ENCODE measurements around the gene PALLD. TPM values are rescaled to one million over a fixed set of nuclear protein-coding genes. Genes with fewer than 3 reads are reported as not detected.

Gene PALLD
- total RNA-seq, 1 donor from 2014 or later: 58.7 TPM

DNA sequence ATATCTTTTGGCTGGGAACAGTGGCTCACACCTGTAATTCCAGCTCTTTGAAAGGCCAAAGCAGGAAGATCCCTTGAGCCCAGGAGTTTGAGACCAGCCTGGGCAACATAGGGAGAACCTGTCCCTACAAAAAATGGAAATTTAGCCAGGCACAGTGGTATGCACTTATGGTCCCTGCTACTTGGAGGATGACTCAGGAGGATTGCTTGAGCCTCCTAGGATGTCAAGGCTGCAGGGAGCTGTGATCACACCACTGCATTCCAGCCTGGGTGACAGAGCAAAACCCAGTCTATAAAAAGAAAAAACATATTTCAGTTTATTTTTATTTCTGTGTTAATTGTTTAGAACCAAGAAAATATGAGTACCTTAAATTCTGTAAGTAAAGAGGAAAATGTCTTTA, 389.5 kb downstream of the PALLD start:
- H3K4me1 Mint-ChIP-seq: peaks cover 17% of the 10 kb centered on the region

DNA sequence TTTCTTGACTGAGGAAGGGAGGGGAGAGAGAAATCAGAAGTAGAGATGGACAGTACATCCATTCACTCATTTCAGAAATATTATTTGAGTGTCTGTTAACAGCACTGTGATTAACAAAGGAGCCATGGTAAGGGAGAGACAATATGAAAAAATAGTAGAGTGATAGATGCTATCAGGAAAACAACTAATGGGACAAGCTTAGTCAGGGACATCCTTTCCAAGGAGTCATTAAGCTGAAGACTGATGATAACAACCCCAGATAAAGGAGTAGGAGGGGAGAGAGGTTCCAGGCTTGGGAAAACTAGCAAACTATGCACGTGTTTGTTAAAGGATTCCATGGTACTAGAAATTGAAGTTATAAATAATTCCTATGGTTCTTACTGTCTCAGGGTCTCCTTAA, 391.0 kb downstream of the PALLD start:
- peaks cover 21% of the 10 kb centered on the region for H3K36me3 Mint-ChIP-seq (ENCODE audit: low read depth)
- H3K4me1 Mint-ChIP-seq: peaks cover 8% of the 10 kb centered on the region

More for the DNA sequence above, 389.5 kb downstream of the PALLD start:
- Mint-ChIP-seq H3K9me3 (no peaks in the 10 kb centered on the region), H3K4me3 (no peak overlapping the region), H3K27me3 (ENCODE audit: low read depth) (no peaks in the 10 kb centered on the region), H3K36me3 (ENCODE audit: low read depth) (peaks cover 20% of the 10 kb centered on the region), H3K27ac (ENCODE audit: unreplicated experiment) (no peak overlapping the region)
- DNase-seq (ENCODE audit: low read depth, low spot score): no peak
- TF ChIP-seq, protein P1, sequence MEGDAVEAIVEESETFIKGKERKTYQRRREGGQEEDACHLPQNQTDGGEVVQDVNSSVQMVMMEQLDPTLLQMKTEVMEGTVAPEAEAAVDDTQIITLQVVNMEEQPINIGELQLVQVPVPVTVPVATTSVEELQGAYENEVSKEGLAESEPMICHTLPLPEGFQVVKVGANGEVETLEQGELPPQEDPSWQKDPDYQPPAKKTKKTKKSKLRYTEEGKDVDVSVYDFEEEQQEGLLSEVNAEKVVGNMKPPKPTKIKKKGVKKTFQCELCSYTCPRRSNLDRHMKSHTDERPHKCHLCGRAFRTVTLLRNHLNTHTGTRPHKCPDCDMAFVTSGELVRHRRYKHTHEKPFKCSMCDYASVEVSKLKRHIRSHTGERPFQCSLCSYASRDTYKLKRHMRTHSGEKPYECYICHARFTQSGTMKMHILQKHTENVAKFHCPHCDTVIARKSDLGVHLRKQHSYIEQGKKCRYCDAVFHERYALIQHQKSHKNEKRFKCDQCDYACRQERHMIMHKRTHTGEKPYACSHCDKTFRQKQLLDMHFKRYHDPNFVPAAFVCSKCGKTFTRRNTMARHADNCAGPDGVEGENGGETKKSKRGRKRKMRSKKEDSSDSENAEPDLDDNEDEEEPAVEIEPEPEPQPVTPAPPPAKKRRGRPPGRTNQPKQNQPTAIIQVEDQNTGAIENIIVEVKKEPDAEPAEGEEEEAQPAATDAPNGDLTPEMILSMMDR (conservative IDR thresholded peaks at IDR 0.05): no peak

DNA sequence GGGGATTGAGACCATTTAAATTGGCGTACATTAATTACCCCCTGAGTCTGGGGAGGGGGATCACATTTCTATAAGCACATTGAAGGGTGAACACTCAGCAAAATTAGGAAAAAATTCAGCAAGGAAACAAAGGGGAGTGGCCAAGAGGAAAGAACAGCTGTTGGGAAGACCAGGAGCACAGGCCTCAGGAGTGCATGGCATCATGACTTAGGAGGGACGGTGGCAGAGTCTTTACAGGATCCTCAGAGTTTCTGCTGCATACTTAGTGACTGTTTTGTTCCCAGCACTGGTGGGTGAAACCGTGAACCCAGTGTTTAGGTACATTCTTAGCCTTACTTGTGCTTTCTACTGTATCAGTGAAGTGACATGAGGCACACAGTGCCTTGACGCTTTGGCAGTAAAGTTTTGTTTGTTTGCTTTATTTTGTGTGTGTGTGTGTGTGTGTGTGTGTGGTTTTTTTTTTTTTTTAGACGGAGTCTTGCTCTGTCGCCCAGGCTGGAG, 391.9 kb downstream of the PALLD start:
- H3K4me3 Mint-ChIP-seq: no peak overlapping the region
- H3K27me3 Mint-ChIP-seq (ENCODE audit: low read depth): no peaks in the 10 kb centered on the region
- TF ChIP-seq, protein P1 (conservative IDR thresholded peaks at IDR 0.05): no peak
- peaks cover 19% of the 10 kb centered on the region for H3K36me3 Mint-ChIP-seq (ENCODE audit: low read depth)
- H3K27ac Mint-ChIP-seq (ENCODE audit: unreplicated experiment): peak overlapping the region; percentile 60
- no peaks in the 10 kb centered on the region for H3K9me3 Mint-ChIP-seq
- no peak for DNase-seq (ENCODE audit: low read depth, low spot score)
- peaks cover 8% of the 10 kb centered on the region for H3K4me1 Mint-ChIP-seq

More for the DNA sequence above, 391.0 kb downstream of the PALLD start:
- Mint-ChIP-seq H3K27ac (ENCODE audit: unreplicated experiment) (no peak overlapping the region), H3K4me3 (no peak overlapping the region), H3K9me3 (no peaks in the 10 kb centered on the region), H3K27me3 (ENCODE audit: low read depth) (no peaks in the 10 kb centered on the region)
- no peak for DNase-seq (ENCODE audit: low read depth, low spot score)
- TF ChIP-seq, protein P1 (conservative IDR thresholded peaks at IDR 0.05): no peak

- TF ChIP-seq, protein P1 (conservative IDR thresholded peaks at IDR 0.05): no peak
- peaks cover 8% of the 10 kb centered on the region for H3K4me1 Mint-ChIP-seq
- no peak overlapping the region for H3K4me3 Mint-ChIP-seq
- no peaks in the 10 kb centered on the region for H3K9me3 Mint-ChIP-seq
- H3K36me3 Mint-ChIP-seq (ENCODE audit: low read depth): peaks cover 22% of the 10 kb centered on the region
- H3K27me3 Mint-ChIP-seq (ENCODE audit: low read depth): no peaks in the 10 kb centered on the region
- H3K27ac Mint-ChIP-seq (ENCODE audit: unreplicated experiment): no peak overlapping the region
- DNase-seq (ENCODE audit: low read depth, low spot score): no peak
Measured at GRCh38 chr4:168891086-168891485, 394.2 kb downstream of the PALLD start.

DNA sequence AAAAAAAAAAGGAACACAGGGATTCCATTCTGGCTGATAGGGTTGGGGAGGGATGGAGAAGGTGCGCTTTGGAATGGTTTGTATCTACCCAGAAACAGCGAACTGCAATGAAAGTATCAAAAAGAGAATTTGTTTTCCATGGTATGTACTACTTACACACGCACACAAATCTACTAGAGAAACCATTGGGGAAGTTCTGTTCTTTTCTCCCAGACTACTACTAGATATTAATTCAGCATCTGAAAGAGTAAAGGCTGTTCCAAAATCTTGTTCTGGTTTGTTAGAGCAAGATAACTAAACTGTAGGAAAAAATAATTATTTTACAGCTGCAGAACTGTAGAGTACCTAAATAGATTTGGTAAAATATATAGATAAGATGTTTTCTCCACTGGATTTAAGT, 394.8 kb downstream of the PALLD start:
- Mint-ChIP-seq H3K27me3 (ENCODE audit: low read depth) (no peaks in the 10 kb centered on the region), H3K4me3 (no peak overlapping the region), H3K27ac (ENCODE audit: unreplicated experiment) (no peak overlapping the region), H3K9me3 (no peaks in the 10 kb centered on the region), H3K4me1 (peaks cover 8% of the 10 kb centered on the region), H3K36me3 (ENCODE audit: low read depth) (peaks cover 25% of the 10 kb centered on the region)
- TF ChIP-seq, protein P1 (conservative IDR thresholded peaks at IDR 0.05): no peak
- DNase-seq (ENCODE audit: low read depth, low spot score): no peak

Data from neural crest cell (in vitro differentiated cells).